ENCODE results near the gene JAM3. TPM values are rescaled to one million over a fixed set of nuclear protein-coding genes. Genes with fewer than 3 reads are reported as not detected.

The JAM3 gene
- total and polyA plus RNA-seq, 2 of the 13 experiments (the other 11 are each of a cell fraction or from before 2014, with no cell fraction given): 0.98 to 2.8 TPM

DNA sequence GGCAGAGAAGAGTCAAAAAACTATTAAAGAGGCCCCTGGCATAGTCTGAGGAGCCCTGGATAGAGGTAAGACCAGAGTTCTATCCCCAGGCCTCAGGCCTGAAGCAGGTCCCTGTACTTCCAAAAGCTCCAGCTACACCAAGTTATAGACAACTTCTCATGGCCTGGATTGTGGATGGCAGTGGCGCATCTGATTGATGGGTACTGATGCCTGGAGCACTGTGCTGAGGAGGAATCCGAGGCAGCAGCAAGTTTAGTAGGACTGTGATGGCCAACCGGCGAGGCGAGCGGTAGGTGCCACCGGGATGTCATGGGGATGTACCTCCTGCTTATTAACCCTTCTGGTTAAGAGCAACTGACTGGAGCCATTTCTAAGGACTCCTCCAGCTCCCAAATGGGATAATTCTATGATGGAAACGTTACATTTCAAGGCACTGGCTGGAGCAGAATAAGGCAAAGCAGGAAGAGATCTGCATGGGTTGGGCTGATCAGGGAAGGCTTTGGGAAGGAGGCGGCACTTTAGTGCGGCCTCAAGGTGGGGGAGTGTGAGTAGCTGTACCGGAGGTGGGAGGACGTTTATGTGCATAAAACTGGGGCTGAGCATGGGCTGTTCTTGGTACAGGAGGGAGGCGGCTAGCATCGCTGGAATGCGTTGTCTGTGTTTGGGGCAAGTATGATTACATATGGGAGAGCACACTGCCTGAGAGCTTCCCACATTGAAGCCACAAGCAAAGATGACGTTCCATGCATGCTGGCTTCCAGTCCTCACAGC, 24.2 kb upstream of the JAM3 start (continued):
- no peak for TF ChIP-seq ZNF644 (CRISPR knock-in tag; IDR thresholded peaks at IDR 0.05; ENCODE audit: low read depth)
- TF ChIP-seq ZNF354B (CRISPR knock-in tag; IDR thresholded peaks at IDR 0.05): no peak
- no peak for TF ChIP-seq HMG20B (CRISPR knock-in tag; conservative IDR thresholded peaks at IDR 0.05)
- TF ChIP-seq, protein P1, sequence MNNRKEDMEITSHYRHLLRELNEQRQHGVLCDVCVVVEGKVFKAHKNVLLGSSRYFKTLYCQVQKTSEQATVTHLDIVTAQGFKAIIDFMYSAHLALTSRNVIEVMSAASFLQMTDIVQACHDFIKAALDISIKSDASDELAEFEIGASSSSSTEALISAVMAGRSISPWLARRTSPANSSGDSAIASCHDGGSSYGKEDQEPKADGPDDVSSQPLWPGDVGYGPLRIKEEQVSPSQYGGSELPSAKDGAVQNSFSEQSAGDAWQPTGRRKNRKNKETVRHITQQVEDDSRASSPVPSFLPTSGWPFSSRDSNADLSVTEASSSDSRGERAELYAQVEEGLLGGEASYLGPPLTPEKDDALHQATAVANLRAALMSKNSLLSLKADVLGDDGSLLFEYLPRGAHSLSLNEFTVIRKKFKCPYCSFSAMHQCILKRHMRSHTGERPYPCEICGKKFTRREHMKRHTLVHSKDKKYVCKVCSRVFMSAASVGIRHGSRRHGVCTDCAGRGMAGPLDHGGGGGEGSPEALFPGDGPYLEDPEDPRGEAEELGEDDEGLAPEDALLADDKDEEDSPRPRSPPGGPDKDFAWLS (CRISPR knock-in tag; IDR thresholded peaks at IDR 0.05; ENCODE audit: borderline replicate concordance): no peak
- TF ChIP-seq ARID2 (CRISPR knock-in tag; IDR thresholded peaks at IDR 0.05; ENCODE audit: borderline replicate concordance): no peak

DNA sequence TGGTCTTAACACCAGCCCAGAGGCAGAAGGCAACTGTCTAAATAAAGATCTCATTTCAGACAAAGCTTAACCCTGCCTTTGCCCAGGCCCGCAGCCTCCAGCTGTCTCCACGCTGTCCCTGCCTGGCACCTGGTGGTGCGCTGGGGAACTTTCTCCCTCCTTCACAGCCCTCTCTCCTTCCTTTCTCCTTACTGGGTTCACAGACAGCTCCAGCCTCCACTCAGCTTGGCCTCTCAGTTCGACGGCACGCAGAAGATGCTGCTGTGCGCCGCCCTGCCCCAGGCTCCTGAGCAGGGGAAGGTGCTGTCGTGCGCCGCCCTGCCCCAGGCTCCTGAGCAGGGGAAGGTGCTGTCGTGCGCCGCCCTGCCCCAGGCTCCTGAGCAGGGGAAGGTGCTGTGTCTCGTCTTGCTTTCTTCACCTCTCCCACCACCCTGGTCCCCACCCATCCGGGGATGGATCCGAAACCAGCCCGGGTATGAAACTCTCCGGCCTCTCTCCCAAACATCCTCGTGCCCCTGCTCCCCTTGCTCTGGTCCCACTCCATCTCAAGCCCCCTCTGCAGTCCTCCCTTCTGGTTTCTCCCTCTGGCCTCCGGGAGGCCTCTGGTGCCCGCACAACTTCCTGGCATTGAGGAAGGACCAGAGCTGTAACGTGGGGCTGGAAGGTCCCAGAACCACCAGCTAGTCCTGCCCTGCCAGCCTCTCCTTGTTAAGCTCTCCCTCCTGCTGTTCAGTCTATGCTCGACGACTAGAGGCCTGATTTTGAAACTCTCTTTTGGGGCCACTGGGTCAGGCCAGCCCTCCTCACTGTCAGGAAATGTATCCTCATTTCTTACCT, 22.9 kb upstream of the JAM3 start:
- Histone ChIP-seq H3K27ac (ENCODE audit: extremely low read length, insufficient read depth, low read length) (no peak overlapping the region), H4K20me1 (ENCODE audit: insufficient read depth, low read length) (no peaks in the 10 kb centered on the region), H3K4me3 (replicated peaks in 1 of 3; ENCODE audit: insufficient read depth in 1 of 3, low read depth in 2 of 3, low read length in 3 of 3) (no peak overlapping the region), H3K4me2 (ENCODE audit: low read depth, low read length) (no peak overlapping the region), H3K27me3 (ENCODE audit: control insufficient read depth in 1 of 2, insufficient read depth in 2 of 2, low read length in 2 of 2) (peaks cover 24 to 58% of the 10 kb centered on the region in 2 experiments), H3K79me2 (ENCODE audit: insufficient read depth, low read length) (no peaks in the 10 kb centered on the region), H2AFZ (ENCODE audit: low read length) (no peak overlapping the region), H3K9me3 (ENCODE audit: low read length) (no peaks in the 10 kb centered on the region), H3K4me1 (ENCODE audit: insufficient read depth, low read length) (no peaks in the 10 kb centered on the region), H3K9ac (ENCODE audit: insufficient read depth, low read depth, low read length) (no peak overlapping the region), H3K36me3 (replicated peaks in 1 of 2; ENCODE audit: control insufficient read depth in 1 of 2, insufficient read depth in 2 of 2, low read length in 2 of 2) (no peaks in the 10 kb centered on the region)
- no TSS peak for BruUV-seq (replicated peaks)
- WGBS (ENCODE audit: low lambda C conversion rate): 22% methylated on average over 17 of the region's 25 CpGs
- DNase-seq (ENCODE audit: low spot score) (no peak), FAIRE-seq (no peak), ATAC-seq (peak; percentile 45)
- intact Hi-C loops (cut with micrococcal nuclease; ENCODE audit: unreplicated experiment) (no loop called here), in situ Hi-C loops (cut with HindIII; ENCODE audit: extremely low pct_ligation_motif_present, low pct_unique_long_range_greater_than_20kb) (loop anchor here (5.0 kb wide), 1 partner anchor 96 kb away; no protein-coding TSS in a partner anchor)
- CTCF ChIA-PET (ENCODE audit: low intra/inter-chr PET ratio, low total read pairs): no interaction called here
- TF ChIP-seq ZBTB20 (CRISPR knock-in tag; IDR thresholded peaks at IDR 0.05; ENCODE audit: borderline replicate concordance, low read depth) (no peak), PLRG1 (conservative IDR thresholded peaks at IDR 0.05) (no peak), ZNF530 (CRISPR knock-in tag; IDR thresholded peaks at IDR 0.05; ENCODE audit: low read depth) (no peak), RELA (CRISPR knock-in tag; IDR thresholded peaks at IDR 0.05) (no peak), NONO (IDR thresholded peaks at IDR 0.05) (no peak), NONO (CRISPR knock-in tag; conservative IDR thresholded peaks at IDR 0.05) (no peak), SP2 (CRISPR knock-in tag; IDR thresholded peaks at IDR 0.05) (no peak), HNRNPUL1 (IDR thresholded peaks at IDR 0.05; ENCODE audit: low read depth, low read length) (no peak), ZNF230 (CRISPR knock-in tag; IDR thresholded peaks at IDR 0.05) (no peak), ZNF543 (CRISPR knock-in tag; IDR thresholded peaks at IDR 0.05) (no peak), PHF20 (CRISPR knock-in tag; IDR thresholded peaks at IDR 0.05) (no peak), ZNF556 (CRISPR knock-in tag; IDR thresholded peaks at IDR 0.05; ENCODE audit: borderline replicate concordance) (no peak)
- TF ChIP-seq, protein P2, sequence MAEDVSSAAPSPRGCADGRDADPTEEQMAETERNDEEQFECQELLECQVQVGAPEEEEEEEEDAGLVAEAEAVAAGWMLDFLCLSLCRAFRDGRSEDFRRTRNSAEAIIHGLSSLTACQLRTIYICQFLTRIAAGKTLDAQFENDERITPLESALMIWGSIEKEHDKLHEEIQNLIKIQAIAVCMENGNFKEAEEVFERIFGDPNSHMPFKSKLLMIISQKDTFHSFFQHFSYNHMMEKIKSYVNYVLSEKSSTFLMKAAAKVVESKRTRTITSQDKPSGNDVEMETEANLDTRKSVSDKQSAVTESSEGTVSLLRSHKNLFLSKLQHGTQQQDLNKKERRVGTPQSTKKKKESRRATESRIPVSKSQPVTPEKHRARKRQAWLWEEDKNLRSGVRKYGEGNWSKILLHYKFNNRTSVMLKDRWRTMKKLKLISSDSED (CRISPR knock-in tag; IDR thresholded peaks at IDR 0.05): no peak
- TF ChIP-seq, protein P3, sequence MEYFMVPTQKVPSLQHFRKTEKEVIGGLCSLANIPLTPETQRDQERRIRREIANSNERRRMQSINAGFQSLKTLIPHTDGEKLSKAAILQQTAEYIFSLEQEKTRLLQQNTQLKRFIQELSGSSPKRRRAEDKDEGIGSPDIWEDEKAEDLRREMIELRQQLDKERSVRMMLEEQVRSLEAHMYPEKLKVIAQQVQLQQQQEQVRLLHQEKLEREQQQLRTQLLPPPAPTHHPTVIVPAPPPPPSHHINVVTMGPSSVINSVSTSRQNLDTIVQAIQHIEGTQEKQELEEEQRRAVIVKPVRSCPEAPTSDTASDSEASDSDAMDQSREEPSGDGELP (IDR thresholded peaks at IDR 0.05; ENCODE audit: borderline replicate concordance, low read depth): no peak
- POLR2A ChIA-PET: no interaction called here
